Ramos (cell line): Measurements from ENCODE around the gene DNAJB5.

Experiments
- in situ Hi-C: fragments of 300-500 bp; cut with MboI; formaldehyde crosslinking; loops from one replicate; pipeline ENCODE4 v1.14.3; 2022; ENCODE audit warnings: low sequenced_read_pairs; ENCODE audit not compliant: unreplicated experiment

DNAJB5 gene

GRCh38 chr9:34983209-34983608 lies 6.3 kb upstream of the DNAJB5 start:
- in situ Hi-C loops: no loop called here

GRCh38 chr9:34984049-34984448 lies 5.5 kb upstream of the DNAJB5 start:
- in situ Hi-C loops: no loop called here

GRCh38 chr9:34985311-34985899 lies 4.1 kb upstream of the DNAJB5 start:
- in situ Hi-C loops: no loop called here

- in situ Hi-C loops: no loop called here
Measured at GRCh38 chr9:34986540-34987047, 3.0 kb upstream of the DNAJB5 start.

- in situ Hi-C loops: no loop called here
Measured at GRCh38 chr9:34987160-34987901, 2.2 kb upstream of the DNAJB5 start.

GRCh38 chr9:34988218-34989002 lies 1.1 kb upstream of the DNAJB5 start:
- in situ Hi-C loops: no loop called here

GRCh38 chr9:34989946-34990635 lies 546 bp downstream of the DNAJB5 start:
- in situ Hi-C loops: no loop called here

GRCh38 chr9:34990908-34991606 lies 1.5 kb downstream of the DNAJB5 start:
- in situ Hi-C loops: no loop called here

- in situ Hi-C loops: no loop called here
Measured at GRCh38 chr9:34991607-34992375, 2.2 kb downstream of the DNAJB5 start.

- in situ Hi-C loops: no loop called here
Measured at GRCh38 chr9:34992376-34992951, 2.9 kb downstream of the DNAJB5 start.

- in situ Hi-C loops: no loop called here
Measured at GRCh38 chr9:34993502-34994259, 4.1 kb downstream of the DNAJB5 start.

GRCh38 chr9:34994260-34994899 lies 4.8 kb downstream of the DNAJB5 start:
- in situ Hi-C loops: no loop called here

GRCh38 chr9:34994900-34995669 lies 5.5 kb downstream of the DNAJB5 start:
- in situ Hi-C loops: no loop called here

GRCh38 chr9:34995670-34996060 lies 6.1 kb downstream of the DNAJB5 start:
- in situ Hi-C loops: no loop called here

- in situ Hi-C loops: no loop called here
Measured at GRCh38 chr9:34996181-34996904, 6.8 kb downstream of the DNAJB5 start.

- in situ Hi-C loops: no loop called here
Measured at GRCh38 chr9:34996905-34997279, 7.3 kb downstream of the DNAJB5 start.
